Activated CD8-positive, alpha-beta T cell treated with anti-CD3 and anti-CD28 coated beads for 36 hours (primary cell): ENCODE data around the gene PDPN. TPM values are rescaled to one million over a fixed set of nuclear protein-coding genes. Genes with fewer than 3 reads are reported as not detected.

Experiments
- ATAC-seq: fragments of 200-7000 bp; cut with Tn5 transposase; one replicate; pipeline ENCODE4 v1.10.0; 2021; ENCODE audit warnings: mild to moderate bottlenecking, moderate library complexity
- CTCF ChIA-PET: fragments of 350-600 bp; sonication (Branson Sonifier 250); formaldehyde crosslinking; loops from one replicate; lab custom pipeline; 2021; ENCODE audit warnings: antibody characterized with exemption; lab: Charles Lee
- POLR2A ChIA-PET: fragments of 350-600 bp; sonication (Branson Sonifier 250); formaldehyde crosslinking; loops from one replicate; lab custom pipeline; 2021; ENCODE audit warnings: antibody characterized with exemption; lab: Charles Lee
- DNase-seq: peaks from one replicate; pipeline ENCODE4 v3.0.0-alpha.2; 2020
- H3K27ac Mint-ChIP-seq: one replicate; pipeline ENCODE4 v1.8.0; 2021; ENCODE audit warnings: mild to moderate bottlenecking, mixed read lengths
- H3K27me3 Mint-ChIP-seq: one replicate; pipeline ENCODE4 v1.8.0; 2021; ENCODE audit warnings: mixed read lengths
- H3K36me3 Mint-ChIP-seq: one replicate; pipeline ENCODE4 v1.8.0; 2021; ENCODE audit warnings: low read depth, mixed read lengths
- H3K4me1 Mint-ChIP-seq: one replicate; pipeline ENCODE4 v1.8.0; 2021; ENCODE audit warnings: low read depth, mixed read lengths
- H3K4me3 Mint-ChIP-seq: one replicate; pipeline ENCODE4 v1.8.0; 2021; ENCODE audit warnings: mild to moderate bottlenecking, moderate library complexity, mixed read lengths
- H3K9me3 Mint-ChIP-seq: one replicate; pipeline ENCODE4 v1.8.0; 2021; ENCODE audit warnings: mixed read lengths
- CTCF ChIP-seq: fragments of 200-600 bp; IDR thresholded peaks from one replicate; pipeline ENCODE4 v1.8.0; 2022; ENCODE audit warnings: antibody characterized with exemption, mild to moderate bottlenecking
- intact Hi-C: fragments of 100-400 bp; cut with micrococcal nuclease; formaldehyde crosslinking; loops from one replicate; pipeline ENCODE4 v1.10.0; 2022
- total RNA-seq, 2 experiments: library from RNA; stranded (reverse); gene quantifications; one replicate each; pipeline ENCODE4 v1.2.3, GENCODE V29; 2021

PDPN gene
- total RNA-seq = not detected

- H3K4me3 Mint-ChIP-seq = no peak within 1 kb of the TSS
- H3K9me3 Mint-ChIP-seq = no peaks in the 10 kb centered on the region
- POLR2A ChIA-PET = no interaction called here
- H3K4me1 Mint-ChIP-seq = no peaks in the 10 kb centered on the region
- no peak for ATAC-seq
- no peak for DNase-seq
- H3K27me3 Mint-ChIP-seq = peaks cover 56% of the 10 kb centered on the region
- H3K27ac Mint-ChIP-seq = no peak within 1 kb of the TSS
- no peak for TF ChIP-seq CTCF
- intact Hi-C loops = no loop called here
- no peaks in the 10 kb centered on the region for H3K36me3 Mint-ChIP-seq
- CTCF ChIA-PET = no interaction called here
Measured at GRCh38 chr1:13583595-13583965, at the start of gene PDPN. Gene PDPN (plus strand): TSS chr1:13583832. CDS start chr1:13584034, 202 bp downstream.

- Mint-ChIP-seq H3K27me3 (peaks cover 1% of the 10 kb centered on the region), H3K27ac (no peak overlapping the region), H3K4me1 (peaks cover 3% of the 10 kb centered on the region), H3K9me3 (no peaks in the 10 kb centered on the region), H3K4me3 (no peak overlapping the region), H3K36me3 (no peaks in the 10 kb centered on the region)
- DNase-seq (no peak), ATAC-seq (no peak)
- no peak for TF ChIP-seq CTCF
- POLR2A ChIA-PET = no interaction called here
- CTCF ChIA-PET = no interaction called here
- intact Hi-C loops = no loop called here
Measured at GRCh38 chr1:13535227-13535626, 48.4 kb upstream of the PDPN start.

- Mint-ChIP-seq H3K27me3 (no peaks in the 10 kb centered on the region), H3K4me3 (no peak overlapping the region), H3K36me3 (no peaks in the 10 kb centered on the region), H3K27ac (no peak overlapping the region), H3K4me1 (no peaks in the 10 kb centered on the region), H3K9me3 (no peaks in the 10 kb centered on the region)
- intact Hi-C loops = no loop called here
- DNase-seq (no peak), ATAC-seq (no peak)
- TF ChIP-seq CTCF = no peak
- ChIA-PET CTCF (no interaction called here), POLR2A (no interaction called here)
Measured at GRCh38 chr1:13536571-13536970, 47.1 kb upstream of the PDPN start.

GRCh38 chr1:13538832-13539231, 44.8 kb upstream of the PDPN start:
- TF ChIP-seq CTCF = no peak
- CTCF ChIA-PET = no interaction called here
- POLR2A ChIA-PET = no interaction called here
- intact Hi-C loops = no loop called here
- H3K4me1 Mint-ChIP-seq = no peaks in the 10 kb centered on the region
- ATAC-seq (no peak), DNase-seq (no peak)
- no peak overlapping the region for H3K27ac Mint-ChIP-seq
- H3K36me3 Mint-ChIP-seq = no peaks in the 10 kb centered on the region
- H3K4me3 Mint-ChIP-seq = no peak overlapping the region
- H3K9me3 Mint-ChIP-seq = no peaks in the 10 kb centered on the region
- no peaks in the 10 kb centered on the region for H3K27me3 Mint-ChIP-seq

GRCh38 chr1:13539683-13540082, 43.9 kb upstream of the PDPN start:
- no peak for ATAC-seq
- no peaks in the 10 kb centered on the region for H3K4me1 Mint-ChIP-seq
- POLR2A ChIA-PET = no interaction called here
- no peak for DNase-seq
- H3K9me3 Mint-ChIP-seq = no peaks in the 10 kb centered on the region
- no peaks in the 10 kb centered on the region for H3K36me3 Mint-ChIP-seq
- no peak overlapping the region for H3K4me3 Mint-ChIP-seq
- TF ChIP-seq CTCF = no peak
- no peaks in the 10 kb centered on the region for H3K27me3 Mint-ChIP-seq
- CTCF ChIA-PET = no interaction called here
- H3K27ac Mint-ChIP-seq = no peak overlapping the region
- intact Hi-C loops = no loop called here
